Activated naive CD8-positive, alpha-beta T cell treated with anti-CD3 and anti-CD28 coated beads, Interleukin-2, amount 50 U/mL, for 16 hours (primary cell): ENCODE data around the gene TANC1.

Source experiments
- DNase-seq: peaks from one replicate; pipeline ENCODE4 v3.0.0-alpha.2; 2020; ENCODE audit warnings: low read depth, low spot score

The TANC1 gene

GRCh38 chr2:159063677-159064076, 95.2 kb downstream of the TANC1 start:
- DNase-seq = no peak

GRCh38 chr2:159064446-159065301, 96.2 kb downstream of the TANC1 start:
- DNase-seq = no peak

- no peak for DNase-seq
Measured at GRCh38 chr2:159065313-159065712, 96.9 kb downstream of the TANC1 start.

GRCh38 chr2:159065891-159066290, 97.5 kb downstream of the TANC1 start:
- DNase-seq = no peak

- no peak for DNase-seq
Measured at GRCh38 chr2:159066541-159067156, 98.2 kb downstream of the TANC1 start.

GRCh38 chr2:159067971-159068370, 99.5 kb downstream of the TANC1 start:
- no peak for DNase-seq

- DNase-seq = no peak
Measured at GRCh38 chr2:159069229-159069628, 100.8 kb downstream of the TANC1 start.

- no peak for DNase-seq
Measured at GRCh38 chr2:159070235-159070634, 101.8 kb downstream of the TANC1 start.

- no peak for DNase-seq
Measured at GRCh38 chr2:159071190-159071915, 102.9 kb downstream of the TANC1 start.

GRCh38 chr2:159072795-159073194, 104.4 kb downstream of the TANC1 start:
- no peak for DNase-seq

GRCh38 chr2:159073256-159073655, 104.8 kb downstream of the TANC1 start:
- no peak for DNase-seq

GRCh38 chr2:159074605-159075004, 106.2 kb downstream of the TANC1 start:
- DNase-seq = no peak

GRCh38 chr2:159075727-159076126, 107.3 kb downstream of the TANC1 start:
- no peak for DNase-seq

- no peak for DNase-seq
Measured at GRCh38 chr2:159076241-159076640, 107.8 kb downstream of the TANC1 start.

GRCh38 chr2:159077869-159078268, 109.4 kb downstream of the TANC1 start:
- DNase-seq = no peak

- DNase-seq = no peak
Measured at GRCh38 chr2:159078443-159078842, 110.0 kb downstream of the TANC1 start.

GRCh38 chr2:159080641-159081040, 112.2 kb downstream of the TANC1 start:
- DNase-seq = no peak

GRCh38 chr2:159082119-159082518, 113.7 kb downstream of the TANC1 start:
- DNase-seq = no peak

- no peak for DNase-seq
Measured at GRCh38 chr2:159084384-159085370, 116.2 kb downstream of the TANC1 start.

GRCh38 chr2:159086342-159086741, 117.9 kb downstream of the TANC1 start:
- no peak for DNase-seq

- DNase-seq = no peak
Measured at GRCh38 chr2:159086826-159087225, 118.4 kb downstream of the TANC1 start.
